22Rv1 (cell line): Measurements from ENCODE around the gene FOCAD.

ENCODE experiments used
- H3K27ac ChIP-seq: fragments of 450-650 bp; 2 replicates; pipeline ENCODE4 v1.5.1; 2017
- CTCF ChIP-seq: fragments of 450-650 bp; IDR thresholded peaks from 2 replicates; pipeline ENCODE4 v1.5.1; 2017; ENCODE audit warnings: mild to moderate bottlenecking
- ZFX ChIP-seq: fragments of 450-650 bp; IDR thresholded peaks from 2 replicates; pipeline ENCODE4 v1.6.1; 2017; ENCODE audit warnings: antibody characterized with exemption, borderline replicate concordance

Gene FOCAD

GRCh38 chr9:20643660-20644059 is 40.4 kb upstream of the FOCAD start:
- no peak for TF ChIP-seq ZFX
- TF ChIP-seq CTCF: no peak
- H3K27ac ChIP-seq: no peak overlapping the region

GRCh38 chr9:20646656-20647055 is 37.4 kb upstream of the FOCAD start:
- no peak for TF ChIP-seq CTCF
- TF ChIP-seq ZFX: no peak

GRCh38 chr9:20649381-20649780 is 34.7 kb upstream of the FOCAD start:
- H3K27ac ChIP-seq: no peak overlapping the region
- no peak for TF ChIP-seq ZFX
- TF ChIP-seq CTCF: no peak

More at GRCh38 chr9:20646656-20647055, 37.4 kb upstream of the FOCAD start:
- H3K27ac ChIP-seq: no peak overlapping the region

- no peak for TF ChIP-seq CTCF
- no peak for TF ChIP-seq ZFX
- no peak overlapping the region for H3K27ac ChIP-seq
These were observed 33.7 kb upstream of the FOCAD start for GRCh38 chr9:20650313-20650712.

- no peak overlapping the region for H3K27ac ChIP-seq
- no peak for TF ChIP-seq ZFX
These were observed 33.2 kb upstream of the FOCAD start for GRCh38 chr9:20650750-20651299.

- no peak for TF ChIP-seq ZFX
- TF ChIP-seq CTCF: no peak
- no peak overlapping the region for H3K27ac ChIP-seq
These were observed 32.1 kb upstream of the FOCAD start for GRCh38 chr9:20651939-20652338.

GRCh38 chr9:20658246-20658667 is 25.8 kb upstream of the FOCAD start:
- H3K27ac ChIP-seq: peak overlapping the region; percentile 85

GRCh38 chr9:20658677-20659473 is 25.2 kb upstream of the FOCAD start:
- H3K27ac ChIP-seq: peak overlapping the region; percentile 85
- TF ChIP-seq CTCF (no peak), ZFX (no peak)
